GM21367 (cell line): Measurements from ENCODE around the gene RALBP1.

Source experiments
- ATAC-seq: cut with Tn5 transposase; IDR thresholded peaks from one replicate; pipeline ENCODE4 v1.9.1; 2021; ENCODE audit not compliant: unreplicated experiment

Gene RALBP1

DNA sequence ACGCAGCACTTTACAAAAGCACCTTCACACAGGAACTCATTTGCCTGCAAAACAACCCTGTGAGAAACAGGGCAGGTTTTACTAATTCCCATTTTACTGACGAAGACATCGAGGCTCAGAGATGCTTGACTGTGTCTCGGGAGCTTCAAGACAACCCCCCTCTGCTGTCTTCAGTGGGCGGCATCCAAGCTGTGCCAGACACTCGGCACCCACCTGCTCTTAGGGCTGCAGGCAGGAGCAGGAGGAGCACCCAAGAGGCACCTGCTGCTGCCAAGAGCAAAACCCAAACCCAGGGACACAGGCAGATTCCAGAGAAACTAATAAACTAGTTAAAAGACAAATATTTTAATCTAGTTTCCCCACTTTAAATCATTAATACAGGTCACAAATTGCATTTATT is 71.2 kb downstream of the RALBP1 start:
- no peak for ATAC-seq

DNA sequence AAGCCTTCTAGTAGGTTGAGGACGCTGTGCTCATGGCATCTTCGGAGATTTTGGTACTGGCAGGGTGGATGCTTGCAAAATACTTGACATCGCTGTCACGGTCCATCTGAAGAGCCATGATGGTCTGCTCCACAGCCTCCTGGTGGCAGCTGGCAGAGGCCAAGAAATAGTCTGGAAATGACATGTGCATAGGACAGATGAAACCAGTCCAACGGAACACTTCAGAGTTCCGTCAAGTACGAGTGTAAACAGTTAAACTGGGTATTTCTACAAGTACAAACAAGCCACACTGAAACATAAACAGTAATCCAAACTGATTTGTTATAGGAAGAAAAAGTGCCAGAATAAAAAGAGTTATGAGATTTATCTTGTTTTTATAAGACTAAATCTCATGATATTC is 72.5 kb downstream of the RALBP1 start:
- no peak for ATAC-seq

DNA sequence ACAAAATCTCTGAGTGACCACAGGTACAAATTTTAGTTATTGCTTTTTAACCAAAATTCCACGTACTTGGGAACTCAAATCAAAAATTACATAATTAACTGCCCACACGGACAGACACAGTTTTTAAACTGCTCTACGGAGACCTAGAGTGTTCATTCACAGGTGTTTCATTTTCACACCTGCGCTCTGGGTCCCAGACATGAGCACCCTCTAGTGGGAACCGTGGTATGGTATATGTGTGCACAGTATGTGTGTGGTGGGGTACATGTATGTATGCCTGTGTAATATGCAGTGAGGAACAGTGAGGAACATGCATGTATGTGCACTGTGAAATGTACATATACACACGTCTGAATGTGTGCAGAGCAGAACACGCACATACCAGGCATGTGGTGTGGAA is 74.1 kb downstream of the RALBP1 start:
- no peak for ATAC-seq

- no peak for ATAC-seq
Measured at GRCh38 chr18:9550429-9550828, 75.1 kb downstream of the RALBP1 start.

- no peak for ATAC-seq
Measured at GRCh38 chr18:9552191-9552590, 76.9 kb downstream of the RALBP1 start.

DNA sequence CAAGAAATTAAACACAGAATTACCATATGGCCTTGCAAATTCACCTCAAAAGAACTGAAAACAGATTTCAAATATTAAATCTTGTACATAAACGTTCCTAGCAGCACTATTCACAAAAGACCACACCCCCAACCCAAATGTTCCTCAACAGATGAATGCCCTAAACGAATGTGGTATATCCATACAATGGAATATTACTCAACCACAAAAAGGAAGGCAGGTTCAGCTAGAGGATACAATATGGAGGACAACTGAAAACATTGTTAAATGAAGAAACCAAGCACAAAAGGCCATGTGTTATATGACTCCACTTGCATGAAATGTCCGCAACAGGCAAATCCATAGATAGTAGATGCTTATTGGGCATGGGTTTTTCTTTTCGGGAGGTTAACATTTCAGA is 77.3 kb downstream of the RALBP1 start:
- ATAC-seq, result no peak

DNA sequence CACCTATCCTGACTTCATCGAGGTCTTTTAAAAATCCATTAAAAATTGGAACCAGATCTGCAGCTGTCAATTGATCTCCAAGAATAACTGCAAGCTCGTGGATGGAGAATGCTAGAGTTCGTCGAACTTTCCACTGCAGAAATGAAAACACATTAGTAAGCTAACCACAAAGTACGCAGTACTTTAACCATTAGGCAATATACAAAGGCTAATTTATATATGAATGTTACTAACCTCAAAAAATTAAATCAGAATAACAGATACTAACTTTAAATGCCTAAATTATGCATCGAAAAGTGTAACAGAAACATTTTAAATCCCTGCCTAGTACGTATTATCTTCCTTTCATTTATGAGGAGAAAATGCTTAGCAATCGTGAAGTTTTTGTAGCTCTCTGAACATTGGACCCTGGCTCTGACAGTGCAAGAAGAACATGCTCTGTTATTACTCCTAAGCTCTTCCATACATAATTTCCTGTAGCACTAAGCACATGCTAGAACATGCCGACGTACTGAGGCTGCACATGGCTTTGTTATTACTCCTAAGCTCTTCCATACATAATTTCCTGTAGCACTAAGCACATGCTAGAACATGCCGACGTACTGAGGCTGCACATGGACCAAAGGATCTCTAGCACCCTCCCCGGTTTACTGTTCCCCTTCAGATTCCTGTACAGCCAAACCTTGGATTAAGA is 82.1 kb downstream of the RALBP1 start:
- ATAC-seq, result no peak

- ATAC-seq, result no peak
Measured at GRCh38 chr18:9558387-9559064, 83.2 kb downstream of the RALBP1 start.

GRCh38 chr18:9559253-9559652 is 83.9 kb downstream of the RALBP1 start:
- no peak for ATAC-seq

GRCh38 chr18:9561759-9562158 is 86.4 kb downstream of the RALBP1 start:
- no peak for ATAC-seq

- no peak for ATAC-seq
Measured at GRCh38 chr18:9562584-9562983, 87.3 kb downstream of the RALBP1 start.

DNA sequence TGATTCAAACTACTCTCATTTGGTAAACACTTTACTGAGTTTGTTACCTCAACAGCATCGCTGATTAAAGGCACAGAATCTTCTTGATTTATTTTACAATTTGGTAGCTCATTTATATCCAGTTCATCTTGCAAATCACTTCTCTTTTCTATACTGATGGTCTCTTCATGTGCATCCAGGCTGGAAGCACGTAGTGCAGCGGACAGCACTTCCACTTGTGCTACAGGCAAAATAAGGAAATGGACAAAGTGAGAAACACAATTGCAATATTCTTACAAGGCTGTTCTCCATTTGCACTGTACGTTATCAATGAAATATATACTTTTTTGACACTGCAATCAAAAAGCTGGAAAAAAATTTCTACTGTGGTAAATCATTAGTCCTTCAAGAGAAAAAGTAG is 88.0 kb downstream of the RALBP1 start:
- no peak for ATAC-seq

DNA sequence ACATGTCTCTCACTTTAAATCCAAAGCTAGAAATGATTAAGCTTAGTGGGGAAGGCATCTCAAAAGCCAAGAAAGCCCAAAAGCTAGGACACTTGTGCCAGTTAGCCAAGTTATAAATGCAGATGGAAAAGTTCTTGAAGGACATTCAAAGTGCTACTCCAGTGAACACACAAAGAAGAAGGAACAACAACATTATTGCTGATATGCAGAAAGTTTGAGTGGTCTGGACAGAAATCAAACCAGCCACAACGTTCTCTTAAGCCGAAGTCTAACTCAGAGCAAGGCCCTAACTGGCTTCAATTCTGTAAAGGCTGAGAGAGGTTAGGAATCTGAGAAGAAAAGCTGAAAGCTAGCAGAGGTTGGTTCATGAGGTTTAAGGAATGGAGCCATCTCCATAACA is 90.1 kb downstream of the RALBP1 start:
- no peak for ATAC-seq

DNA sequence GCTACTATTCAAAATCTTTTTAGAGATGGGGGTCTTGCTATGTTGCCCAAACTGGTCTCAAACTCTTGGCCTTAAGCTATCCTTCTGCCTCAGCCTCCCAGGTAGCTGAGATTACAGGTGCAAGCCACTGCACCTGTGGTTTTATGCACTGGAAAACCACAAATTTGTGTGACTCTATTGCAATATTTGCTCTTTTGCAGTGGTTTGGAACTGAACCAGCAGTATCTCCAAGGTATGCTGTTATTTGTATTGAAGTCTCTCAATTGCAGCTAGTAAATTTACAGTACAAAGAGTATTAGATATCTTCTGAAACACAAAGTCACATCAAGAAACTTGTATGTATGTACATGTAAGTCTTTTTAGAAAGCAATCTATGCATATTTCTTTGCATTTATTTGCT is 92.9 kb downstream of the RALBP1 start:
- ATAC-seq, result no peak

DNA sequence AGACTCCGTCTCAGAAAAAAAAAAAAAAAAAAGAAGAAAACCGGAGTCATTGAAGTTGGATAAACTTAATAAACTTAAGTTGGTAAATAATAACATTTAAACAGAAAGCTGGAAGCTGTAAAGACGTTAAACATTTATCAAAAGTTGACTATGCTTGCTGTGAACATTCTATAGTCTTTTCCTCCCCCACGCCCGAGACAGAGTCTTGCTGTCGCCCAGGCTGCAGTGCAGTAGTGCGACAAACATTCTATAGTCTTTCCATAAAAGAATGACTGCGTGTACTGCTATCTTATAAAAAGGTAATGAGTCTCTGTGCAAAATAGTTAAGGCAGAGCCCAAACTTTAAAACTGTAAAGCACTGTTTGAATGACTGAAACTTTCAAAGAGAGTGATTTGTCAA is 93.9 kb downstream of the RALBP1 start:
- ATAC-seq, result no peak

DNA sequence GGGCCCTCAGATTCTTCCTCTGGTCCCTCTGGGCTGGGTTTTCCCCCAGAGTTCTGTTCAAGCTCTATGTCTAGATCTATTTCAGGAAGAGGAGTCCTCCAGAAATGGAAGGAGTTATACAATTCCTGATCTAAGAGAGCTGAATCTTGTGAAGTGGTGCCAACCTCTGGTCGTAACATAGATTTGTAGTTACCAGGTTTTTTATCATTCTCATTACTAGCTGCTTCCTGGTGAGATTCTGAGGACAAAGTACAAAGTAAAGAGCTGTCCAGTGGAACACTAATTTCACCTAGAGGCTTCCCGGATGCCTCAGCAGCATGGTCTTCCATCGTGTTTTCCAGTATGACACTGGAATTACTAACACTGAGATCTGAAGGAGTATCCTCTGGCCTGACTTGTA is 94.9 kb downstream of the RALBP1 start:
- ATAC-seq, result no peak

- ATAC-seq, result no peak
Measured at GRCh38 chr18:9571546-9571945, 96.2 kb downstream of the RALBP1 start.

- ATAC-seq, result no peak
Measured at GRCh38 chr18:9574473-9575115, 99.3 kb downstream of the RALBP1 start.

- ATAC-seq, result no peak
Measured at GRCh38 chr18:9575558-9575957, 100.2 kb downstream of the RALBP1 start.

GRCh38 chr18:9577361-9577760 is 102.0 kb downstream of the RALBP1 start:
- no peak for ATAC-seq

GRCh38 chr18:9578306-9578705 is 103.0 kb downstream of the RALBP1 start:
- ATAC-seq, result no peak

DNA sequence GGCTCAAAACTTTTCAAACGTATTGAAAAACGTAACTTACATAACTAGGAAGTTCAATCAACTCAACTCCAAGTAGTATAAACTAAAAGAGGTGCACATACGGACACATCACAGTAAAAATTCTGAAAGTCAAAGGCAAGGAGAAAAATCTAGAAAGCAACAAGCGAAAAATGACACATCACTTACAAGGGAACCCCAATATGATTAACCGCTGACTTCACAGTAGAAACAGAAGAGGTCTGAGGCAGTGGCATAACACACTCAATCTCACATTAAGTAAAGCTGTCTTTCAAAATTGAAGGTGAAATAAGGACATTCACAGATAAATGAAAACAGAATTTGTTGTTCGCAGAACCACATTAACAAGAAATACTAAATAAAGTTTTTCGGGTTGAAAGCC is 106.4 kb downstream of the RALBP1 start:
- ATAC-seq, result no peak
